Sigmoid colon (tissue), 7 donors: Measurements from ENCODE around the gene PARL. TPM values are rescaled to one million over a fixed set of nuclear protein-coding genes. Genes with fewer than 3 reads are reported as not detected.

Experiments used
- DNase-seq: peaks from one replicate; pipeline ENCODE4 v3.0.0-alpha.2; 2019
- H3K27ac ChIP-seq, 4 donors: fragments of 200-600 bp; sonication (generic); one replicate each; pipeline ENCODE4 v1.5.1; 2016 to 2019; ENCODE audit warnings: mild to moderate bottlenecking in 1 of 4
- H3K27me3 ChIP-seq, 3 donors: fragments of 200-600 bp; sonication (generic); one replicate each; pipeline ENCODE4 v1.5.1; 2019; ENCODE audit warnings: mild to moderate bottlenecking in 1 of 3
- H3K36me3 ChIP-seq, 4 donors: fragments of 200-600 bp; sonication (generic); one replicate each; pipeline ENCODE4 v1.5.1; 2016 to 2019
- H3K4me1 ChIP-seq, 4 donors: fragments of 200-600 bp; sonication (generic); one replicate each; pipeline ENCODE4 v1.5.1; 2017 to 2019
- H3K4me3 ChIP-seq, 4 donors: fragments of 200-600 bp; sonication (generic); one replicate each; pipeline ENCODE4 v1.5.1; 2017 to 2019; ENCODE audit warnings: mild to moderate bottlenecking in 2 of 4, moderate library complexity in 1 of 4
- H3K9me3 ChIP-seq, 4 donors: fragments of 200-600 bp in 3 of 4; sonication (generic) in 3 of 4; one replicate each; pipeline versions ENCODE4 v1.5.1 to v1.6.1; 2013 to 2019
- EP300 ChIP-seq, 4 donors: sonication (generic); formaldehyde crosslinking; IDR thresholded peaks; one replicate each; pipeline ENCODE4 v1.6.1; 2017; ENCODE audit warnings: antibody characterized with exemption in 4 of 4
- POLR2A ChIP-seq, 2 donors: fragments of 450-650 bp; IDR thresholded peaks; one replicate each; pipeline ENCODE4 v1.6.1; 2016; ENCODE audit warnings: antibody characterized with exemption in 2 of 2, mild to moderate bottlenecking in 2 of 2, moderate library complexity in 2 of 2
- POLR2AphosphoS5 ChIP-seq, 4 donors: sonication (generic); formaldehyde crosslinking; IDR thresholded peaks; one replicate each; pipeline ENCODE4 v1.6.1; 2017; ENCODE audit warnings: antibody characterized with exemption in 4 of 4
- whole genome bisulfite sequencing, 2 donors: extraction: QIAGEN DNeasy Blood & Tissue Kit; methylation state at CpG; one replicate each; pipeline ENCODE4 v1.1.7; 2013; 5-methylcytosine and 5-hydroxymethylcytosine counted together
- intact Hi-C: fragments of 100-400 bp; cut with DNase I; formaldehyde crosslinking; loops from one replicate; pipeline ENCODE4 v1.15.1; 2023
- polyA plus RNA-seq, 3 donors: library from polyadenylated mRNA; stranded (reverse); fragments of 200-250 nt; gene quantifications; one replicate each; pipeline ENCODE4 v1.2.3, GENCODE V29; 2013
- total RNA-seq, 4 donors: library from RNA; depleted of rRNA; stranded (reverse); fragments of >200 nt; gene quantifications; one replicate each; pipeline ENCODE4 v1.1.0, GENCODE V29; 2016
- TF ChIP-seq, protein P1 (sequence below), 4 experiments: fragments of 450-650 bp in 3 of 4; fragments of 200-600 bp in 1 of 4; IDR thresholded peaks; one replicate each; pipeline ENCODE4 v1.5.1; 2016 to 2019; ENCODE audit warnings: antibody characterized with exemption in 4 of 4, mild to moderate bottlenecking in 3 of 4, moderate library complexity in 2 of 4
- donor health status: healthy with polysubstance abuse.
- donor health status: Bipolar disorder and iron deficiency.
- donor health status: healthy.

The PARL gene, protein sequence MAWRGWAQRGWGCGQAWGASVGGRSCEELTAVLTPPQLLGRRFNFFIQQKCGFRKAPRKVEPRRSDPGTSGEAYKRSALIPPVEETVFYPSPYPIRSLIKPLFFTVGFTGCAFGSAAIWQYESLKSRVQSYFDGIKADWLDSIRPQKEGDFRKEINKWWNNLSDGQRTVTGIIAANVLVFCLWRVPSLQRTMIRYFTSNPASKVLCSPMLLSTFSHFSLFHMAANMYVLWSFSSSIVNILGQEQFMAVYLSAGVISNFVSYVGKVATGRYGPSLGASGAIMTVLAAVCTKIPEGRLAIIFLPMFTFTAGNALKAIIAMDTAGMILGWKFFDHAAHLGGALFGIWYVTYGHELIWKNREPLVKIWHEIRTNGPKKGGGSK
- total RNA-seq: 10 to 100 TPM; 52.1 to 87.9 (median 67.4) TPM
- 10 to 100 TPM; 54.7 to 61.7 (median 58.3) TPM for polyA plus RNA-seq

DNA sequence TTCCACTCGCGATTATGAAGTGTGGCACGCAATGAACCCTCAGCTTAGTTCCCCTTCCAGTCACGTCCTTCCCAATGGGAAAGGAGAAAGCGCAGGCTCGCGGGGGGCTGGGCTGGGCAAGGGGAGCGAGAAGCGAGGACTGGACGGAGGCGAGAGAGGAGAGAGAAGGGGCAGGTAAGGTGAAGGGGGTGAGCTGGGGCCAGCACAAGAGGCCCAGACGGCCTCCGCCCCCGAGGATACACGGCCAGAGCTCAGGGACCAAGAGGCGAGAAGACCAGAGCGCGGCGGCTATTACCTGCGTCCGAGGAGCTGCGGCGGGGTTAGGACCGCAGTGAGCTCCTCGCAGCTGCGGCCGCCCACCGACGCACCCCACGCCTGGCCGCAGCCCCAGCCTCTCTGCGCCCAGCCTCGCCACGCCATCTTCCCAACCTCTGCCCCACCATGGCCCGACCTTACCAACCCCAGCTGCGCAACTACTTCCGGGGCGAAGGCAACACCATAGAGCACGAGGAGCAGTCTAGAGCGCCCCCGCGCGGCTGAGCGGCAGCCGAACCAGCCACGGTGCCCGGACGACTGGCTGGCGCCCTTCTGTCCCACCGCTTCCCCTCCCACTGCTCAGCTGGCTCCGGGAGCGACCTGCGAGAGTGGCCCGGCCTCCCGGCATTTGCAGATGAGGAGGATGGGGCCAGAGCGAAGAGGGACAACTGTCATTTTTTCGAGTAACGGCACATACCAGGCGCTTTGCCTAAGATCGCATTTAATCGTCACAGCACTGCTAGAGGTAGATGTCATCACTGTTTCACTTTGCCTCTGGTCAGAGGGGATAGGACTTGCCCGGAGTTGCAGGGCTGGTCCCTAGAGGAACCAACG lies at the start of gene PARL:
Gene PARL, minus strand, starts transcription at position 454 of the 870 bp plus-strand sequence. Its CDS starts 34 bp downstream, at position 420.
- Histone ChIP-seq H3K9me3 (no peaks in the 10 kb centered on the region), H3K36me3 (no peaks in the 10 kb centered on the region), H3K27me3 (no peaks in the 10 kb centered on the region), H3K27ac (peak within 1 kb of the TSS; percentile 74 to 84 (median 80)), H3K4me1 (peaks cover 0 to 27% (median 25%) of the 10 kb centered on the region in 4 donors), H3K4me3 (peak within 1 kb of the TSS; percentile 76 to 99 (median 84))
- intact Hi-C loops: no loop called here
- 0 to 1% methylated on average over 63 of the region's 63 CpGs for WGBS, 2 donors
- TF ChIP-seq POLR2AphosphoS5 (IDR thresholded peaks at IDR 0.05) (peak; percentile 41 to 87 (median 82)), EP300 (IDR thresholded peaks at IDR 0.05) (no peak), POLR2A (IDR thresholded peaks at IDR 0.05) (peak in 1 of 2 donors; percentile 35)
- TF ChIP-seq, protein P1, sequence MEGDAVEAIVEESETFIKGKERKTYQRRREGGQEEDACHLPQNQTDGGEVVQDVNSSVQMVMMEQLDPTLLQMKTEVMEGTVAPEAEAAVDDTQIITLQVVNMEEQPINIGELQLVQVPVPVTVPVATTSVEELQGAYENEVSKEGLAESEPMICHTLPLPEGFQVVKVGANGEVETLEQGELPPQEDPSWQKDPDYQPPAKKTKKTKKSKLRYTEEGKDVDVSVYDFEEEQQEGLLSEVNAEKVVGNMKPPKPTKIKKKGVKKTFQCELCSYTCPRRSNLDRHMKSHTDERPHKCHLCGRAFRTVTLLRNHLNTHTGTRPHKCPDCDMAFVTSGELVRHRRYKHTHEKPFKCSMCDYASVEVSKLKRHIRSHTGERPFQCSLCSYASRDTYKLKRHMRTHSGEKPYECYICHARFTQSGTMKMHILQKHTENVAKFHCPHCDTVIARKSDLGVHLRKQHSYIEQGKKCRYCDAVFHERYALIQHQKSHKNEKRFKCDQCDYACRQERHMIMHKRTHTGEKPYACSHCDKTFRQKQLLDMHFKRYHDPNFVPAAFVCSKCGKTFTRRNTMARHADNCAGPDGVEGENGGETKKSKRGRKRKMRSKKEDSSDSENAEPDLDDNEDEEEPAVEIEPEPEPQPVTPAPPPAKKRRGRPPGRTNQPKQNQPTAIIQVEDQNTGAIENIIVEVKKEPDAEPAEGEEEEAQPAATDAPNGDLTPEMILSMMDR (IDR thresholded peaks at IDR 0.05): peak; percentile 86 to 97 (median 90)
- peak; percentile 97 for DNase-seq

DNA sequence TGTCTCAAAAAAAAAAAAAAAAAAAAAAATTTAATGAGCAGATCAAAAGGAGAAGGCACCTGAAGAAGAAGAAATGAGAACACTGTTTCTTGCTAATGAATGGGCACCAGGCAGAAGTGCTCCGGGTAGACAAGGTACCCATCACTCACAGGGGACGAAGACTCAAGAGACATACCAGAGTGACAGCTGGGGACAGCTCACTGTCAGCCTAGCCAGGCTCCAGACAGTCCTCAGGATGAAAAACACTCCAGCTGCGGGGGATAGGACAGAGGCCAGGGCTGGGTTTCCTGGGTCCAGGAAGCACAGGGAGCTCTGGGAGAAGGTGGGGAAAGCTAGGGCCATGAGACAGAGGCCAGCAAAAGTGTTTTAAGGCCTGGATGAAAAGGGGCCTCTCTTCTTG lies 48.5 kb upstream of the PARL start:
- Histone ChIP-seq H3K4me3 (no peak overlapping the region), H3K4me1 (no peaks in the 10 kb centered on the region), H3K27me3 (no peaks in the 10 kb centered on the region), H3K36me3 (peaks cover 10 to 62% (median 21%) of the 10 kb centered on the region in 4 donors), H3K27ac (no peak overlapping the region), H3K9me3 (no peaks in the 10 kb centered on the region)
- DNase-seq: no peak
- intact Hi-C loops: no loop called here
- 91 to 94% methylated on average over 3 of the region's 3 CpGs for WGBS, 2 donors
- TF ChIP-seq, protein P1 (IDR thresholded peaks at IDR 0.05): no peak
- TF ChIP-seq EP300 (IDR thresholded peaks at IDR 0.05) (no peak), POLR2A (IDR thresholded peaks at IDR 0.05) (no peak), POLR2AphosphoS5 (IDR thresholded peaks at IDR 0.05) (no peak)

DNA sequence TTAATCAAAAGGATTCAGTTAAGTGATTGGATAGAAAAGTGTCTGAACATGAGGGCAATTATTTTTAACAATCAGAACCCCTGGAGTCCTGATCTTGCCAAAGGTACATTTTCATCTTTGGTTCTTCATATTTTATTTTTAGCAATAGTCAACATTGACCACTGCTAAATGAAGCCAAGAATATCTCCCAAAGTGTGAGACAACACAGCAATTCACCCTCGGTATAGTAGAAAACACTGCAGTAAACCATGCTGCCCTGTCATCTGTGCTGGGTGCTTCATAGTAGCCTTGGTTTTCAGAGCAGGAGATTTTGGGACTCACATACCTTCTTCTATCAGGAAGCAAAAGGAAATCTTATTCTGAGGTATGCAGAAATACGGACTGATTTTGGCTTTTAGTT lies 47.2 kb upstream of the PARL start:
- Histone ChIP-seq H3K27me3 (no peaks in the 10 kb centered on the region), H3K36me3 (peaks cover 7 to 62% (median 16%) of the 10 kb centered on the region in 4 donors), H3K4me3 (no peak overlapping the region), H3K27ac (no peak overlapping the region), H3K9me3 (no peaks in the 10 kb centered on the region), H3K4me1 (no peaks in the 10 kb centered on the region)
- 74 to 93% methylated on average over 2 of the region's 2 CpGs for WGBS, 2 donors
- intact Hi-C loops: no loop called here
- TF ChIP-seq POLR2A (IDR thresholded peaks at IDR 0.05) (no peak), EP300 (IDR thresholded peaks at IDR 0.05) (no peak), POLR2AphosphoS5 (IDR thresholded peaks at IDR 0.05) (no peak)
- TF ChIP-seq, protein P1 (IDR thresholded peaks at IDR 0.05): no peak
- no peak for DNase-seq

DNA sequence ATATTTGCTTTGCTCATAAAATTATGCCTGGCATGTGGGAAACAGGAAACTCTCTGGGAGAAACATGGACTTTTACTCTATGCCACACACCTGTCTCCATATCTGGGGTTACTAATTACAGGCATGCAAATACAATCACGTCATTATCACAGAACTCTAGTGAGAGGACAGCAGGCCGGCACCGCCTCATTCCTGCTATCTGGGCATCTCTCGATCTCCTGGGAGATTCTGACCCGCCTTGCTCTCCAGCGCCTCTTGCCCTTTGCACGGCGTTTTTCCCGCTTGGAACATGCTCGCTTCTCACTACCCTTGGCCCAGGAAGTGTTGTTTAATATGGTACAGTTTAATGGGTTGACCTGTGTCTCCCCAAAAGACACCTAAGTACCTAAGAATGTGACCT lies 45.4 kb upstream of the PARL start:
- no peak overlapping the region for H3K27ac ChIP-seq
- H3K4me3 ChIP-seq: no peak overlapping the region
- intact Hi-C loops: no loop called here
- H3K4me1 ChIP-seq: no peaks in the 10 kb centered on the region
- no peak for TF ChIP-seq POLR2AphosphoS5 (IDR thresholded peaks at IDR 0.05)
- TF ChIP-seq, protein P1 (IDR thresholded peaks at IDR 0.05): no peak
- peaks cover 13 to 64% (median 22%) of the 10 kb centered on the region in 4 donors for H3K36me3 ChIP-seq
- DNase-seq: no peak
- H3K27me3 ChIP-seq: no peaks in the 10 kb centered on the region
- no peaks in the 10 kb centered on the region for H3K9me3 ChIP-seq
- WGBS, 2 donors: 17 to 75% methylated on average over 10 of the region's 10 CpGs
